Activated CD4-positive, alpha-beta memory T cell treated with anti-CD3 and anti-CD28 coated beads, Interleukin-2, amount 10 ng/mL, durations not matched to agents 7 days and 5 days (primary cell): ENCODE data around the gene ST8SIA6. TPM values are rescaled to one million over a fixed set of nuclear protein-coding genes. Genes with fewer than 3 reads are reported as not detected.

Experiments used
- CTCF ChIA-PET: fragments of 350-600 bp; sonication (Branson Sonifier 250); formaldehyde crosslinking; loops from one replicate; lab custom pipeline; 2021; ENCODE audit warnings: antibody characterized with exemption, inconsistent platforms; lab: Charles Lee
- POLR2A ChIA-PET: fragments of 350-600 bp; sonication (Branson Sonifier 250); formaldehyde crosslinking; loops from one replicate; lab custom pipeline; 2021; ENCODE audit warnings: antibody characterized with exemption; lab: Charles Lee
- DNase-seq: peaks from one replicate; pipeline ENCODE4 v3.0.0-alpha.2; 2020
- H3K27ac Mint-ChIP-seq: one replicate; pipeline ENCODE4 v1.8.0; 2021; ENCODE audit warnings: mild to moderate bottlenecking, mixed read lengths
- H3K27me3 Mint-ChIP-seq: one replicate; pipeline ENCODE4 v1.8.0; 2021; ENCODE audit warnings: mixed read lengths
- H3K36me3 Mint-ChIP-seq: one replicate; pipeline ENCODE4 v1.8.0; 2021; ENCODE audit warnings: low read depth, mixed read lengths
- H3K4me1 Mint-ChIP-seq: one replicate; pipeline ENCODE4 v1.8.0; 2021; ENCODE audit warnings: mixed read lengths
- H3K4me3 Mint-ChIP-seq: one replicate; pipeline ENCODE4 v1.8.0; 2021; ENCODE audit warnings: mild to moderate bottlenecking, mixed read lengths
- H3K9me3 Mint-ChIP-seq: one replicate; pipeline ENCODE4 v1.8.0; 2021; ENCODE audit warnings: mixed read lengths
- total RNA-seq, 2 experiments: library from RNA; stranded (reverse); gene quantifications; one replicate each; pipeline ENCODE4 v1.2.3, GENCODE V29; 2021

ST8SIA6 gene
- total RNA-seq, 2 experiments from 2014 or later = 0.93 to 0.95 TPM

DNA sequence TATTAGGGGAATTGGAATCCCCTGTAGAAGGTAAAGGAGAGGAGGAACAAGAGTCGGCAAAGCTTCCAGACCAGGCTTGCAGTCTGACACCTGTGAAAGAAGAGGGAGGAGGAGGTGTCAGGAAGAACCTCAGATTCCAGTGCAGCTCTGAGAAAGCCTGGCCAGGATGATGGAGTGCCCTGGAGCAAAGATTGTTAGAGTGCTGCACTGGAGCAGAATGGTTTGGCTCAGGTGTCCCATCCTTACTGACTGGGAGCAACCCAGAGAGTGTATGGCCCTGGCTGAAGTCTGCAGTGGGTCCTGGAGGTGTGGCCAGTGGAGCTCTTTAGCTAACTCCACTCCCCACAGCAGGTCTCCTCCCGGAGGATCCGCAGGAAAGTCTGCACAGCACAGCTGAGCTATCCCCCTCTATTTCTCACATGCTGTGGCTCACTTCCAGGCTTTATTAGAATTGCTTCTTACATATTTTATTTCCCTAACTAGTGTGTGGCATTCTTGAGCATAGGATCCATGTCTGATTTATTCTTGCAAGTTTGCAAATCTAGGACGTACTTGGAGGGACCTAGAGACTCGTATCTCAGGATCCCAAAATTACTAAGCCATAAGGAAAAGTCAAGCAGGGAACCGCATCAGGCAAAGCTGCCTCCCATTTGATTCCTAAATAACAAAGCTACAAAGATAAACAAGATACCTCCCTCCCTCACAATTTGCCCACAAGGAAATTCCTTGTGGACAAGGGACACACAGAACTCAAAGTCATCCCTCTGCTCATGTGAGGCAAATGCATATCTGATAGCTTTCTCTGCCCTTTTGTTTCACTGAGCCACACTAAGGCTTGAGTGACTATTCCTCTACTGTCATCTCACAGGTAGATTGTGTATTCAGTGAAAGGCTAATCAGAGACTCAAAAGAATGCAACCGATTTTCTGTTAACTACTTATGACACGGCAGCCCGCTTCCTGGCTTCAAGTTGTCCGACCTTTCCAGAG lies 167.5 kb downstream of the ST8SIA6 start:
- POLR2A ChIA-PET = no interaction called here
- Mint-ChIP-seq H3K36me3 (no peaks in the 10 kb centered on the region), H3K27ac (no peak overlapping the region), H3K4me3 (no peak overlapping the region), H3K27me3 (peaks cover 29% of the 10 kb centered on the region), H3K9me3 (peaks cover 4% of the 10 kb centered on the region), H3K4me1 (no peaks in the 10 kb centered on the region)
- CTCF ChIA-PET = no interaction called here
- DNase-seq = no peak

DNA sequence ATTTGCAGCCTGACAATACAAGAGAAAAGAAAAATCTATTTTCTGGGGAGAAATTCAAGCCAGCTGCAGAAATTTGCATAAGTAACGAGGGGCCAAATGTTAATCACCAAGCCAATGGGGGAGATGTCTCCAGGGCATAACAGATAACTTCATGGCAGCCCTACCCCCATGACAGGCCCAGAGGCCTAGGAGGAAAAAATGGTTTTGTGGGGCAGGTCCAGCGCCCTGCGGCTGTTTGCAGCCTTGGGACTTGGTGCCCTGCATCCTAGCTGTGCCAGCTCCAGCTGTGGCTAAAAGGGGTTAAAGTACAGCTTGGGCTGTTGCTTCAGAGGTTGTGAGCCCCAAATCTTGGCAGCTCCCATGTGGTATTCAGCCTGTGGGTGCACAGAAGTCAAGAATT lies 172.1 kb downstream of the ST8SIA6 start:
- no peak for DNase-seq
- CTCF ChIA-PET = no interaction called here
- H3K4me3 Mint-ChIP-seq = no peak overlapping the region
- H3K4me1 Mint-ChIP-seq = no peaks in the 10 kb centered on the region
- H3K36me3 Mint-ChIP-seq = no peaks in the 10 kb centered on the region
- POLR2A ChIA-PET = no interaction called here
- H3K27me3 Mint-ChIP-seq = peaks cover 8% of the 10 kb centered on the region
- H3K27ac Mint-ChIP-seq = no peak overlapping the region
- peaks cover 7% of the 10 kb centered on the region for H3K9me3 Mint-ChIP-seq

DNA sequence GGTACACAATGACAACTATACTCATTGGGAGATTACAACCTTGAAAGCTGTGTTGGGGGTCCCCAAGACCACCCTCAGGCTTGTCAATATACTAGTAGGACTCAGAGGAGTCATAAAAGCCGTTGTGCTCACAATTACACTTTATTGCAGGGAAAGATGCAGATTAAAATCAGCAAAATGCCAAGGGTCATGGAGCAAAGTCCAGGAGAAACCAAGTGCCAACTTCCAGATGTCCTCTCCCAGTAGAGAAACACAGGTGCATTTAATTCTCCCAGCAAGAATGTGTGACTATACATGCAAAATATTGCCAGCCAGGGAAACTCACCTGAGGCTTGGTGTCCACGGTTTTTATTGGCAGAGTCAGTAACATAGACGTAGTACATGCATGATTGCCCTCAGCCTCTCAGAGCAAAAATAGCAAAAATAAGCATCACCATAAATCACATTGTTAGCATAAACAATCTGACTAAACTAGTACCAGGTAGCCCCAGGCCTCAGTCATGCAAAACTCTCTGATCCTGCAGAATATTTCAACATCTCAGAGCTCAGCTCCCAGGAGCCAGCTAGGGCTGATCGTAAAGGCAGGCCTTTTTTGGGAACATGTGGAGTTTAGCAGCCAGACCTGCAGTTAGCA lies 175.7 kb downstream of the ST8SIA6 start:
- peaks cover 1% of the 10 kb centered on the region for H3K4me1 Mint-ChIP-seq
- H3K9me3 Mint-ChIP-seq = peaks cover 7% of the 10 kb centered on the region
- DNase-seq = no peak
- POLR2A ChIA-PET = no interaction called here
- H3K27ac Mint-ChIP-seq = no peak overlapping the region
- H3K4me3 Mint-ChIP-seq = no peak overlapping the region
- H3K36me3 Mint-ChIP-seq = no peaks in the 10 kb centered on the region
- peaks cover 7% of the 10 kb centered on the region for H3K27me3 Mint-ChIP-seq
- CTCF ChIA-PET = no interaction called here

DNA sequence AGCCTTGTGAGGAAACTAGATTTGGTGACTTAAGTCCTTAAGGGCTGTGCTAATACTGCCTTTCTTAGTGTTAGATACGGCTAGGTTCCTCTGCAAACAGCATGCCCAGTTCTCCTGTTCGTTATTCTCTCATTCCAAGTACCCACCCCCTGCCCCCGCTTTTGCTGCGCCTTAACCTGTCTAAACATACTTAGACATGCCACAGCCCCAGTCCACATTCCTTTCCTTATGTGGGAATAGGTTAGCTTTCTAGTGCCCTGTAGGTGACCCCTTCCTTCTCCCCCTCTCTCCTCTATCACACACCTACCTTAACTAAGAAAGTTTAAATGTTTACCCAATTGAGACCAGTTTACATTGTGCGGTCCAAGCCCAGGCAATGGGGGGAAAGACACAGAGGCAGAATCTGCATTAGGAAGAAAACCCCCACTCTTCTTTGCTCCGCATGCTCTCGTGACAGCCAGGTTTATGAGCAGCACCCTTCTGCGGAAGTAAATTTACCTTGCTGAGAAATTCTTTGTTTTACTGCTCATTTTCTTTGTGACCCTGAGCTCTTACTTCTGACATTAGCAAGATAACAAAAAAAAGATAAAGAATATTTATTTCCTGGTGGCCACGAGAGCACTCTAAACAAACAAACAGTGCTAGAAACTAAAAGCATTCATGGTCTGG lies 177.5 kb downstream of the ST8SIA6 start:
- Mint-ChIP-seq H3K36me3 (no peaks in the 10 kb centered on the region), H3K4me1 (peaks cover 2% of the 10 kb centered on the region), H3K4me3 (no peak overlapping the region), H3K27ac (no peak overlapping the region), H3K9me3 (peaks cover 4% of the 10 kb centered on the region), H3K27me3 (peaks cover 4% of the 10 kb centered on the region)
- ChIA-PET CTCF (interaction anchor here (0.5 to 0.9 kb wide), 2 partner anchors 10 to 459 kb away, joined by 3 to 4 read pairs; no protein-coding TSS in a partner anchor), POLR2A (interaction anchor here (1.0 kb wide), 1 partner anchor 20 kb away, joined by 3 read pairs; no protein-coding TSS in a partner anchor)
- DNase-seq = no peak

DNA sequence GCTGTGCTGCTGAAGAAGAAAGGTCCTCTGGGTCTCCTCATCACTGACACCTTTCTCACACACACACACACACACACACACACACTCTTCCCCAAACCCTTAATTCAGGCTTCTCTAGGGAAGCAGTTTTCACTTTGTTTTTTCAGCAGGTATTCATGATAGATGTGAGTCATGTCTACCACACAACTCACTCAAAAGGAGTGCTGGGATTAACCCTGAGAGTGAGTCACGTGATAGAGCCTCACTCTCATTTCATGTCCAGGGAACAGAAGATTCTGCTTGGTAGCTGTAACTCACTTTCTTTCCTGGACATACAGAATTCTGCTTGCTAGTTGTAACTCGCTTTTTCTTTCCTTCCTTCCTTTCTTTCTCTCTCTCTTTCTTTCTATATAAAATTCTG lies 181.0 kb downstream of the ST8SIA6 start:
- no peak overlapping the region for H3K27ac Mint-ChIP-seq
- ChIA-PET POLR2A (no interaction called here), CTCF (no interaction called here)
- H3K27me3 Mint-ChIP-seq = peaks cover 11% of the 10 kb centered on the region
- DNase-seq = no peak
- H3K4me1 Mint-ChIP-seq = peaks cover 2% of the 10 kb centered on the region
- no peaks in the 10 kb centered on the region for H3K9me3 Mint-ChIP-seq
- H3K36me3 Mint-ChIP-seq = no peaks in the 10 kb centered on the region
- no peak overlapping the region for H3K4me3 Mint-ChIP-seq

DNA sequence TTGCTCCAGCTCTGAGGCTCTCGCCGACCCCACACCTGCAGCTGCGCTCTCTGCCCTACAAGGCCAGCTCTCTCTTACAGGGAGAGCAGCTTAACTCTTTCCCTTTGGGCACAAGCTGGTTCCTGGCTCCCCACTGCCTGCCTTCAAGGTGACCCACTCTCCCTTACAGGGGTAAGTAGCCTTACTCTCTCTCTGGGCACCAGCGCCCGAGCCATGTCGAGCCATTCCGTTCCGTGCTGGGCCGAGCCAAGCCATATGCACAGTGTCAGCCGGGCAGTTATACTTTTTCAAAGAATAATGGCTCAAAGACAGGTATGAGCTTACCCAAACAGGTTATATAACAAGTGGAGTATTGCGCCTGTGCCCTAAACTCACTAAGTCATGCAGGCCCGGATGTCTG lies 181.7 kb downstream of the ST8SIA6 start:
- DNase-seq = no peak
- H3K27me3 Mint-ChIP-seq = peaks cover 18% of the 10 kb centered on the region
- H3K27ac Mint-ChIP-seq = no peak overlapping the region
- ChIA-PET POLR2A (no interaction called here), CTCF (interaction anchor here (0.9 kb wide), 1 partner anchor 419 kb away, joined by 3 read pairs; no protein-coding TSS in a partner anchor)
- no peak overlapping the region for H3K4me3 Mint-ChIP-seq
- H3K4me1 Mint-ChIP-seq = peaks cover 2% of the 10 kb centered on the region
- H3K9me3 Mint-ChIP-seq = no peaks in the 10 kb centered on the region
- H3K36me3 Mint-ChIP-seq = no peaks in the 10 kb centered on the region

Other genes with a start within 250 kb of the ST8SIA6 start
- 1,000 to 10,000 TPM; 2,572 to 2,607 TPM for gene VIM, start 226.4 kb downstream of the ST8SIA6 start, total RNA-seq
- gene HACD1, start 162.8 kb upstream of the ST8SIA6 start, total RNA-seq = 1 to 10 TPM; 3.7 to 4.6 TPM
- gene STAM, start 189.6 kb upstream of the ST8SIA6 start, total RNA-seq = 10 to 100 TPM; 39.8 to 39.9 TPM